H1 (cell line): Measurements from ENCODE around the gene WNT11. TPM values are rescaled to one million over a fixed set of nuclear protein-coding genes. Genes with fewer than 3 reads are reported as not detected.

Experiments
- E2F6 ChIP-seq: IDR thresholded peaks from 2 replicates; pipeline ENCODE4 v1.6.1; 2012; ENCODE audit warnings: inconsistent platforms
- GABPA ChIP-seq: IDR thresholded peaks from 2 replicates; pipeline ENCODE4 v1.6.1; 2011; ENCODE audit warnings: mild to moderate bottlenecking, low read length, moderate library complexity, borderline replicate concordance; ENCODE audit not compliant: insufficient read depth
- JUND ChIP-seq: IDR thresholded peaks from 2 replicates; pipeline ENCODE4 v1.6.1; 2011; ENCODE audit warnings: mild to moderate bottlenecking, improper control_type of control experiment, low read length
- RBBP5 ChIP-seq: IDR thresholded peaks from 2 replicates; pipeline ENCODE4 v1.7.1; 2012; ENCODE audit warnings: low read depth, mild to moderate bottlenecking, inconsistent platforms, low read length, moderate library complexity, borderline replicate concordance
- polyA plus RNA-seq, 7 experiments: library from polyadenylated mRNA; depleted of rRNA in 3 of 7; stranded (reverse) in 5 of 7; unstranded in 2 of 7; fragments of >200 nt in 5 of 7; fragments of 200-250 nt in 2 of 7; gene quantifications; 1 replicate in 5 of 7; 2 replicates in 1 of 7; 4 replicates in 1 of 7; pipeline versions ENCODE4 v1.2.1 to v1.2.3, GENCODE V29; 2011 to 2013; ENCODE audit warnings: missing spikeins in 2 of 7, mixed read lengths in 2 of 7
- total RNA-seq: library from RNA; stranded (reverse); fragmentation: NEBNext Ultra II Directional; extraction: Animal tissue kit (Norgen Biotek cat#: 25700); gene quantifications from 2 replicates; pipeline ENCODE4 v1.2.1, GENCODE V29; 2021

The WNT11 gene
- total and polyA plus RNA-seq, 2 of the 8 experiments (the other 6 are each of a cell fraction or from before 2014, with no cell fraction given) = 0.11 to 0.45 TPM

- no peak for TF ChIP-seq GABPA
- no peak for TF ChIP-seq RBBP5
- no peak for TF ChIP-seq E2F6
- TF ChIP-seq JUND = no peak
Measured at GRCh38 chr11:76228071-76228874, 22.0 kb upstream of the WNT11 start (continued).
